ENCODE results near the gene NAP1L1.

GRCh38 chr12:76124456-76124855, 40.0 kb upstream of the NAP1L1 start:
- no peak for TF ChIP-seq POLR2A (IDR thresholded peaks at IDR 0.05)
- TF ChIP-seq, protein P1, sequence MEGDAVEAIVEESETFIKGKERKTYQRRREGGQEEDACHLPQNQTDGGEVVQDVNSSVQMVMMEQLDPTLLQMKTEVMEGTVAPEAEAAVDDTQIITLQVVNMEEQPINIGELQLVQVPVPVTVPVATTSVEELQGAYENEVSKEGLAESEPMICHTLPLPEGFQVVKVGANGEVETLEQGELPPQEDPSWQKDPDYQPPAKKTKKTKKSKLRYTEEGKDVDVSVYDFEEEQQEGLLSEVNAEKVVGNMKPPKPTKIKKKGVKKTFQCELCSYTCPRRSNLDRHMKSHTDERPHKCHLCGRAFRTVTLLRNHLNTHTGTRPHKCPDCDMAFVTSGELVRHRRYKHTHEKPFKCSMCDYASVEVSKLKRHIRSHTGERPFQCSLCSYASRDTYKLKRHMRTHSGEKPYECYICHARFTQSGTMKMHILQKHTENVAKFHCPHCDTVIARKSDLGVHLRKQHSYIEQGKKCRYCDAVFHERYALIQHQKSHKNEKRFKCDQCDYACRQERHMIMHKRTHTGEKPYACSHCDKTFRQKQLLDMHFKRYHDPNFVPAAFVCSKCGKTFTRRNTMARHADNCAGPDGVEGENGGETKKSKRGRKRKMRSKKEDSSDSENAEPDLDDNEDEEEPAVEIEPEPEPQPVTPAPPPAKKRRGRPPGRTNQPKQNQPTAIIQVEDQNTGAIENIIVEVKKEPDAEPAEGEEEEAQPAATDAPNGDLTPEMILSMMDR (IDR thresholded peaks at IDR 0.05 in 4 of 5, conservative IDR thresholded peaks at IDR 0.05 in 1 of 5) = no peak
